Endodermal cell (in vitro differentiated cells): Measurements from ENCODE around the gene ADARB1. TPM values are rescaled to one million over a fixed set of nuclear protein-coding genes. Genes with fewer than 3 reads are reported as not detected.

Source experiments
- DNase-seq: peaks from one replicate; pipeline ENCODE4 v3.0.0-alpha.2; 2017
- H3K27ac ChIP-seq: 2 replicates; pipeline ENCODE4 v1.5.1; 2013; ENCODE audit warnings: mild to moderate bottlenecking, low read depth, low read length, moderate library complexity
- H3K27me3 ChIP-seq: 2 replicates; pipeline ENCODE4 v1.6.1; 2013; ENCODE audit warnings: mild to moderate bottlenecking, low read length, moderate library complexity; ENCODE audit not compliant: insufficient read depth, control insufficient read depth, poor library complexity, severe bottlenecking
- H3K36me3 ChIP-seq: 2 replicates; pipeline ENCODE4 v1.7.0; 2013; ENCODE audit warnings: mild to moderate bottlenecking, low read length, moderate library complexity; ENCODE audit not compliant: control insufficient read depth, insufficient read depth
- H3K4me1 ChIP-seq: one replicate; pipeline ENCODE4 v1.7.0; 2013; ENCODE audit warnings: low read length; ENCODE audit not compliant: control insufficient read depth, insufficient read depth
- H3K4me3 ChIP-seq: 2 replicates; pipeline ENCODE4 v1.5.1; 2013; ENCODE audit warnings: mild to moderate bottlenecking, low read length, moderate library complexity
- H3K9ac ChIP-seq: 2 replicates; pipeline ENCODE4 v1.6.1; 2013; ENCODE audit warnings: mild to moderate bottlenecking, low read length, moderate library complexity; ENCODE audit not compliant: poor library complexity, severe bottlenecking; ENCODE audit errors: extremely low read depth
- H3K9me3 ChIP-seq: 2 replicates; pipeline ENCODE4 v1.6.1; 2013; ENCODE audit warnings: mild to moderate bottlenecking, low read length, moderate library complexity; ENCODE audit not compliant: control insufficient read depth
- H3K27ac Mint-ChIP-seq: 2 replicates; pipeline ENCODE4 v1.8.0; 2020; ENCODE audit warnings: mixed read lengths
- H3K27me3 Mint-ChIP-seq: 2 replicates; pipeline ENCODE4 v1.8.0; 2021; ENCODE audit warnings: mild to moderate bottlenecking, mixed read lengths; ENCODE audit not compliant: insufficient read depth
- H3K36me3 Mint-ChIP-seq: 2 replicates; pipeline ENCODE4 v1.8.0; 2020; ENCODE audit warnings: low read depth, mixed read lengths
- H3K4me1 Mint-ChIP-seq: 2 replicates; pipeline ENCODE4 v1.8.0; 2020; ENCODE audit warnings: mixed read lengths
- H3K4me3 Mint-ChIP-seq: 2 replicates; pipeline ENCODE4 v1.8.0; 2020; ENCODE audit warnings: mild to moderate bottlenecking, moderate library complexity, mixed read lengths
- H3K9me3 Mint-ChIP-seq: 2 replicates; pipeline ENCODE4 v1.8.0; 2020; ENCODE audit warnings: mild to moderate bottlenecking, mixed read lengths
- WGBS, 2 experiments: methylation state at CpG; one replicate each; pipeline versions ENCODE4 v1.1.5 to v1.1.7; 2013; ENCODE audit warnings: missing lambda C conversion rate in 2 of 2, mixed read lengths in 1 of 2; ENCODE audit not compliant: insufficient coverage in 1 of 2, insufficient read length in 1 of 2; 5-methylcytosine and 5-hydroxymethylcytosine counted together
- total RNA-seq, 2 donors: library from RNA; stranded (reverse); fragmentation: NEBNext Ultra II Directional in 1 of 2; extraction: Animal tissue kit (Norgen Biotek cat#: 25700) in 1 of 2; gene quantifications; 2 replicates in 1 of 2; 3 replicates in 1 of 2; pipeline ENCODE4 v1.2.1, GENCODE V29; 2021
- TF ChIP-seq, protein P1 (sequence below): fragments of 200-600 bp; sonication (generic); conservative IDR thresholded peaks from 2 replicates; pipeline ENCODE4 v1.5.0; 2021; ENCODE audit warnings: antibody characterized with exemption, mild to moderate bottlenecking

Gene ADARB1
- total RNA-seq, 2 donors from 2014 or later = 11.5 to 20.1 TPM

DNA sequence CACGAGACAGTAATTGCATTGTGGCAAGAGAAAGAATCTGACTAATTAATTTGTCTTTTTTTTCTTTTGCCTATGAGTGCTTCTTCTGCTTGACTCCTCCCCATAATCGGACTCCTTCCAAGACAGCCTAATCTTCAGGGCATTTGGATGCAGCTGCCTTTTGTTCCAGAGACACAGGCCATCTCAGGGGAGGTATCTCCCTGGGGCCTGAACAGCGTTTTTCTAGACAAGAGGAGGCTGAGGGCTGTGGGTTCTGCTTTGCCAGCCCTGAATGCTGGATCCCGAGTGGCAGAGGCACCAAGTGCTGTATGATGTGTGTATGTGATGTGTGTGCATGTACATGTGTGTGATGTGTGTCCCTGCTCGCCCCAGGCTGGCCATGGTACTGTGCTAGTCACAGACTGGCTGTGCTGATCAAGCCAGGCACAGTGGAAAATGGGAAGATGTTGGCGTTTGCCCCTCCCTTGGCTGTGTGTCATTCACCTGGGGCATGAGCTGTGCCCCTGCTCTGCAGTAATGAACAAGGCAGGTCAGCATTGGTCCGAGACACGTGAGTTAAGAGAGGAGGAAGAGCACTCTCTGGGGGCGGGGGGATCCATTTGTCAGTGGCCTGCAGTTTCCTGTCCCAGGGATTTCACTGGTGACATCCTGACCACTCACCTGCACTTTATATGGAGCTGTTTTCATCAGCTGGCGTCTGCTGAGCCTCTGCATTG, 77.2 kb downstream of the ADARB1 start:
- H3K27ac ChIP-seq = no peak overlapping the region
- TF ChIP-seq, protein P1, sequence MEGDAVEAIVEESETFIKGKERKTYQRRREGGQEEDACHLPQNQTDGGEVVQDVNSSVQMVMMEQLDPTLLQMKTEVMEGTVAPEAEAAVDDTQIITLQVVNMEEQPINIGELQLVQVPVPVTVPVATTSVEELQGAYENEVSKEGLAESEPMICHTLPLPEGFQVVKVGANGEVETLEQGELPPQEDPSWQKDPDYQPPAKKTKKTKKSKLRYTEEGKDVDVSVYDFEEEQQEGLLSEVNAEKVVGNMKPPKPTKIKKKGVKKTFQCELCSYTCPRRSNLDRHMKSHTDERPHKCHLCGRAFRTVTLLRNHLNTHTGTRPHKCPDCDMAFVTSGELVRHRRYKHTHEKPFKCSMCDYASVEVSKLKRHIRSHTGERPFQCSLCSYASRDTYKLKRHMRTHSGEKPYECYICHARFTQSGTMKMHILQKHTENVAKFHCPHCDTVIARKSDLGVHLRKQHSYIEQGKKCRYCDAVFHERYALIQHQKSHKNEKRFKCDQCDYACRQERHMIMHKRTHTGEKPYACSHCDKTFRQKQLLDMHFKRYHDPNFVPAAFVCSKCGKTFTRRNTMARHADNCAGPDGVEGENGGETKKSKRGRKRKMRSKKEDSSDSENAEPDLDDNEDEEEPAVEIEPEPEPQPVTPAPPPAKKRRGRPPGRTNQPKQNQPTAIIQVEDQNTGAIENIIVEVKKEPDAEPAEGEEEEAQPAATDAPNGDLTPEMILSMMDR = no peak

DNA sequence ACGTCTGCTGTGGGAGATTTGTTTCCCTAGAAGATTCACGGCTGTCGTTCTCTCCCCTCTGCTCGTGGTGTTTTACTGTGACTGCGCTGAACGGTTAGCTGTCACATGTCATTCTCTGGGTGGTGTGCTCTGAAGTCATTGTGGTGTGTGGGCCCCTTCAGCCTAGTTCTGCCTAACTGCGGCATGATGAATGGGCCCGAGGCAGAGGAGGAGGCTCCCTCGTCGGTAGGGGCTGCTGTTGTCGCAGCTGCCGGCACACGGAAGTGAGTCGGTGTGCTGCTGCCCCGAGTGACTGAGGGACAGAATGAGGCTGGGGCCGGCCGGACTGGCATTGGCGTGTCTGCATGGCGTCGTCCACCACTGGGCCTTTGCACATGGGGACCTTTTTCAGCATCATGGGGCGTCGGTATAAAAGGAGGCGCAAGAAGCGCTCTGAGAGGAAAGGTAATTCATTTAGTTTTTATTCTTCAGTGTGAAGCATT, 77.9 kb downstream of the ADARB1 start:
- no peak overlapping the region for H3K9ac ChIP-seq
- Mint-ChIP-seq H3K9me3 (no peaks in the 10 kb centered on the region), H3K4me1 (no peaks in the 10 kb centered on the region), H3K27ac (no peak overlapping the region), H3K27me3 (no peaks in the 10 kb centered on the region), H3K4me3 (no peak overlapping the region), H3K36me3 (no peaks in the 10 kb centered on the region)
- no peaks in the 10 kb centered on the region for H3K36me3 ChIP-seq
- H3K4me1 ChIP-seq = no peaks in the 10 kb centered on the region
- 50 to 65% methylated on average over 16 to 24 of the region's 24 CpGs for WGBS, 2 experiments
- no peaks in the 10 kb centered on the region for H3K27me3 ChIP-seq
- no peak overlapping the region for H3K27ac ChIP-seq
- TF ChIP-seq, protein P1 = peak; percentile 70
- DNase-seq = peak; percentile 84
- H3K9me3 ChIP-seq = no peaks in the 10 kb centered on the region
- no peak overlapping the region for H3K4me3 ChIP-seq

More for the DNA sequence above, 77.2 kb downstream of the ADARB1 start:
- WGBS, 2 experiments = 84 to 95% methylated on average over 3 to 10 of the region's 10 CpGs
- Histone ChIP-seq H3K4me1 (no peaks in the 10 kb centered on the region), H3K9ac (no peak overlapping the region), H3K9me3 (no peaks in the 10 kb centered on the region), H3K36me3 (no peaks in the 10 kb centered on the region), H3K4me3 (no peak overlapping the region), H3K27me3 (no peaks in the 10 kb centered on the region)
- no peak for DNase-seq
- Mint-ChIP-seq H3K9me3 (no peaks in the 10 kb centered on the region), H3K4me1 (no peaks in the 10 kb centered on the region), H3K36me3 (no peaks in the 10 kb centered on the region), H3K27ac (no peak overlapping the region), H3K27me3 (no peaks in the 10 kb centered on the region), H3K4me3 (no peak overlapping the region)

DNA sequence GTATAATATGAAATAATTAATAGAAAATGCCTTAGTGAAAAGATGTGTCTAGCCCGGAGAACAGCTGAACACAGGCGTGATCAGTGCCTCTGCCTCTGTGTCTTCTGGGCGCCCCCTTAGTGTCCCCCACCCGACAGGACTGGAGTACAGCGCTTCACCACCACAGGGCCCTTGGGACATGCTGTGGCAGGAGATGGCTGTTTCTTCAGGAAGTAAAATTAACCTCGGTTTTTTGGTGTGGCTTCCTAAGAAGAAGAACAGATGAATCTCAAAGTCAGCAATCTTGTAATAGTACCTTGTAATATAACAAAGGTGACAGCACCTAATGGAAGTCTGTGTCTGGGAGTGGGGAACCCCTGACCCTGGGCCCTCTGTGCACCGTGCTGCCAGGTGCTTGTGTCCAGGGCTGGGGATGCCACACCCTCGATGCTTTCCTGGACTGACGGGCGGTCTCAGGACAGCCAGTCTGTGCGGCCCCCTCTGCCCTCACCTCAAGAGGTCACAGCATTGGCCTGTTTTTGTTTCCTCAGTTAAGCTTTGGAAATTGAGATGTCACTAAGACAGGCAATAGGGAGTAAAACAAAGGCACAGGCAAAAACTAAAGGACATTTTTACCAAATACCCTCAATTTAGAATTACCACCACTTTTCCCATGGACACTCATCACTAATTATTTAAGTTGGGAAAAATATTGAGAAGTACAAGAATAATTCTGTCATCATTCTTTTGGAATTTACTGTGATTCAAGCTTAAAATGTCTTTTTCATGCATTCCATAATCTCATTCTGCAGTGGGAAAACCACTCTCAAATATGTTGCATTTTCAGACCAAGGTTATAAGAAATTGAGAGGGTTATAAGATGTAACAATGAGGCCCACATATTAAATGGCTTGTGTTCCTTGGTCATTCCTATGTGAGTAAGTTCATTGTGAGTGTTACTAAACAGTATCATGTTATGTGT, 79.3 kb downstream of the ADARB1 start:
- H3K9me3 ChIP-seq = no peaks in the 10 kb centered on the region
- WGBS, 2 experiments = 94 to 100% methylated on average over 3 to 11 of the region's 11 CpGs
- TF ChIP-seq, protein P1 = no peak
- Mint-ChIP-seq H3K9me3 (no peaks in the 10 kb centered on the region), H3K27ac (no peak overlapping the region), H3K4me3 (no peak overlapping the region), H3K4me1 (no peaks in the 10 kb centered on the region), H3K36me3 (no peaks in the 10 kb centered on the region), H3K27me3 (no peaks in the 10 kb centered on the region)
- H3K9ac ChIP-seq = no peak overlapping the region
- H3K27ac ChIP-seq = no peak overlapping the region
- H3K4me1 ChIP-seq = no peaks in the 10 kb centered on the region
- no peak overlapping the region for H3K4me3 ChIP-seq
- DNase-seq = no peak
- H3K27me3 ChIP-seq = no peaks in the 10 kb centered on the region
- no peaks in the 10 kb centered on the region for H3K36me3 ChIP-seq
